IMR-90 (cell line): ENCODE data around the gene MYL2.

Experiments used
- BHLHE40 ChIP-seq: fragments of 150-350 bp; IDR thresholded peaks from 2 replicates; pipeline ENCODE4 v1.6.1; 2016; ENCODE audit warnings: mild to moderate bottlenecking, low read depth, low read length
- CEBPB ChIP-seq: IDR thresholded peaks from 2 replicates; pipeline ENCODE4 v1.6.1; 2012; ENCODE audit warnings: low read depth, low read length, improper control_type of control experiment
- FOS ChIP-seq: fragments of 150-350 bp; IDR thresholded peaks from 2 replicates; pipeline ENCODE4 v1.6.1; 2016; ENCODE audit warnings: low read depth, low read length
- MAZ ChIP-seq: IDR thresholded peaks from 2 replicates; pipeline ENCODE4 v1.6.1; 2012; ENCODE audit warnings: low read depth, mild to moderate bottlenecking, low read length, improper control_type of control experiment, moderate library complexity, borderline replicate concordance
- MXI1 ChIP-seq: IDR thresholded peaks from 2 replicates; pipeline ENCODE4 v1.6.1; 2012; ENCODE audit warnings: low read depth, mild to moderate bottlenecking, low read length, moderate library complexity, borderline replicate concordance
- POLR2A ChIP-seq: IDR thresholded peaks from 2 replicates; pipeline ENCODE4 v1.6.1; 2012; ENCODE audit warnings: mild to moderate bottlenecking, low read depth, low read length
- RAD21 ChIP-seq: IDR thresholded peaks from 2 replicates; pipeline ENCODE4 v1.6.1; 2012; ENCODE audit warnings: low read length, improper control_type of control experiment
- RCOR1 ChIP-seq: IDR thresholded peaks from 2 replicates; pipeline ENCODE4 v1.6.1; 2012; ENCODE audit warnings: mild to moderate bottlenecking, low read length, improper control_type of control experiment; ENCODE audit not compliant: insufficient replicate concordance
- TF ChIP-seq, protein P1 (sequence below): conservative IDR thresholded peaks from 2 replicates; pipeline ENCODE4 v1.5.1; 2012; ENCODE audit warnings: mild to moderate bottlenecking, low read depth, low read length, improper control_type of control experiment

DNA sequence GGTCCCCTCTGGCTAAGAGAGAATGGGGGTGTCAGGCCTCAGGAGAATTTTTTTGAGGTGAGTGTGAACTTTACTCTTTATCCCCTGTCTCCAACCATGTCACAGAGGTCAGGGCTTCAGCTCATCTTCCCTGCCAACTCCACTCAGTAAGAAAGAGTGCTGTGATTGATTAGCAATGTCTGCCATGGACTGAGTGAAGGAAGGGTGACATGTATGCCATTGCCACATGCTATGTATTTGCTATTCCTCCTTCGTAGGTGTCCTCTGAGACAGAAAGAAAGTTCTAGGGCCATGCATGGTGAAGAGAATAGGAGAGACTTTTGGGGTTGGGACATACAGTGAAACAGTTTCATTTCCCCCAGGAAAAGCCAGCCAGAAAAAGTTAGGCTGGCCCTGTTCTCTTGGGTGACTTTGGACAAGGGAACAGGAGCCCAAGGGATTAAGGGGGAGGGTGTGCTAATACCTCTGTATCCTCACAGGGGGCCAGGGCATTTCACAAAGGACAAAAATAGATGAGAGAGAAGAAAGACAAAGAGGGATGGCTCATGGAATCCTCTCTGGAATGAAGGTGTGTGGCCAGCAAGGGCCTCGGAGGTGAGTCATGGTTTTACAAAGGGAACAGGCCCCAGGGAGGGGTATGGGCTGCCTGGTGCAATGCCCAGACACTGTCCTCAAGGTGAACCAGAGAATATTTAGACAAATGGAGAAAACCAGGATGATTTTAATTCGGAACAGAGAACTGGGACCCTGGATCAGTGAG is 13.9 kb upstream of the MYL2 start:
- TF ChIP-seq POLR2A: no peak
- TF ChIP-seq, protein P1, sequence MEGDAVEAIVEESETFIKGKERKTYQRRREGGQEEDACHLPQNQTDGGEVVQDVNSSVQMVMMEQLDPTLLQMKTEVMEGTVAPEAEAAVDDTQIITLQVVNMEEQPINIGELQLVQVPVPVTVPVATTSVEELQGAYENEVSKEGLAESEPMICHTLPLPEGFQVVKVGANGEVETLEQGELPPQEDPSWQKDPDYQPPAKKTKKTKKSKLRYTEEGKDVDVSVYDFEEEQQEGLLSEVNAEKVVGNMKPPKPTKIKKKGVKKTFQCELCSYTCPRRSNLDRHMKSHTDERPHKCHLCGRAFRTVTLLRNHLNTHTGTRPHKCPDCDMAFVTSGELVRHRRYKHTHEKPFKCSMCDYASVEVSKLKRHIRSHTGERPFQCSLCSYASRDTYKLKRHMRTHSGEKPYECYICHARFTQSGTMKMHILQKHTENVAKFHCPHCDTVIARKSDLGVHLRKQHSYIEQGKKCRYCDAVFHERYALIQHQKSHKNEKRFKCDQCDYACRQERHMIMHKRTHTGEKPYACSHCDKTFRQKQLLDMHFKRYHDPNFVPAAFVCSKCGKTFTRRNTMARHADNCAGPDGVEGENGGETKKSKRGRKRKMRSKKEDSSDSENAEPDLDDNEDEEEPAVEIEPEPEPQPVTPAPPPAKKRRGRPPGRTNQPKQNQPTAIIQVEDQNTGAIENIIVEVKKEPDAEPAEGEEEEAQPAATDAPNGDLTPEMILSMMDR: no peak
- no peak for TF ChIP-seq BHLHE40
- no peak for TF ChIP-seq RCOR1
- no peak for TF ChIP-seq CEBPB
- no peak for TF ChIP-seq MXI1
- no peak for TF ChIP-seq RAD21
- no peak for TF ChIP-seq MAZ
- TF ChIP-seq FOS: no peak
